Measurements from ENCODE around the gene IKBKG. TPM values are rescaled to one million over a fixed set of nuclear protein-coding genes. Genes with fewer than 3 reads are reported as not detected.
"Not testable (repeated sequence)": the region's sequence is repeated elsewhere in the genome, so short reads cannot be mapped to it uniquely, and the experiment has no call there.

Gene IKBKG, protein sequence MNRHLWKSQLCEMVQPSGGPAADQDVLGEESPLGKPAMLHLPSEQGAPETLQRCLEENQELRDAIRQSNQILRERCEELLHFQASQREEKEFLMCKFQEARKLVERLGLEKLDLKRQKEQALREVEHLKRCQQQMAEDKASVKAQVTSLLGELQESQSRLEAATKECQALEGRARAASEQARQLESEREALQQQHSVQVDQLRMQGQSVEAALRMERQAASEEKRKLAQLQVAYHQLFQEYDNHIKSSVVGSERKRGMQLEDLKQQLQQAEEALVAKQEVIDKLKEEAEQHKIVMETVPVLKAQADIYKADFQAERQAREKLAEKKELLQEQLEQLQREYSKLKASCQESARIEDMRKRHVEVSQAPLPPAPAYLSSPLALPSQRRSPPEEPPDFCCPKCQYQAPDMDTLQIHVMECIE
- total RNA-seq, result 47.7 and 47.9 TPM in 2 replicates

DNA sequence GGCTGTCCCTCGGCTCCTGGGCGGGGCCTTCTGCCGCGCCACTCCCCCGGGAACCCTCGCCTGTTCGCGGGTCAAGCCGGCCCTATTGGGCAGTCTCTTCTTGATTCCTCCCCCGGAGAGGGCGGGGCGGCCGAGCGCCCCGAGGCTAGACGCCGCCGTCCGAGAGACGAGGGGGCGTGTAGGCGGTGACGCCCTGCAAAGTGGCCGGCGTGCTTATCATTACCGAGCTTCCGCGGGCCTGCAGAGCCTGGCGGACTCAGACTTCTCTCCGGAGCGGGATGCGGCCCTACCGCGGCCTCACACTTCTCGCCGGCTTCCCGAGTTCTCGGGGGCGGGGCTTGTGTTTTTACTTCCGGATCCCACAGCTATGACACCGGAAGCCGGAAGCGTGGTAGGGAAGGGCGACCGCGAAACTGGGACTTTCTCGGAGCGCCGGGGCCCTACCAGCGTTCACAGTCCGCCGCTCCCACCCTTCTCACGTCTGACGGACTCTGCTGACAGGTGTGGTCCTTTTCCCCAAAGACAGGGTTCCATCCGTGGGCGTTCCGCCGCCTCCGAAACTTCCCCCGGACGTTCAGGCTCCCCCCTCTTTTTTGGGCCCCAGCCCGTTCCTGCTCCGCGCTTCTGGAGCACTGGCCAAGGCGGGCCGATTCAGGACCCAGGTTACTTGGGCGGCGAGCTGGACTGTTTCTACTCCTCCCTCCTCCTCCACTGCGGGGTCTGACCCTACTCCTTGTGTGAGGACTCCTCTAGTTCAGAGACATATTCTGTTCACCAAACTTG is at the start of gene IKBKG:
TSS of gene IKBKG (plus strand) at position 376 of the 783 bp plus-strand sequence. CDS start 4,383 bp downstream, outside the sequence.
- intact Hi-C loops (cut with micrococcal nuclease), result loop anchor here (1.0 kb wide), 7 partner anchors 31 to 823 kb away; partner anchors contain the start of genes ABCD1, BCAP31, DKC1 and FAM3A

DNA sequence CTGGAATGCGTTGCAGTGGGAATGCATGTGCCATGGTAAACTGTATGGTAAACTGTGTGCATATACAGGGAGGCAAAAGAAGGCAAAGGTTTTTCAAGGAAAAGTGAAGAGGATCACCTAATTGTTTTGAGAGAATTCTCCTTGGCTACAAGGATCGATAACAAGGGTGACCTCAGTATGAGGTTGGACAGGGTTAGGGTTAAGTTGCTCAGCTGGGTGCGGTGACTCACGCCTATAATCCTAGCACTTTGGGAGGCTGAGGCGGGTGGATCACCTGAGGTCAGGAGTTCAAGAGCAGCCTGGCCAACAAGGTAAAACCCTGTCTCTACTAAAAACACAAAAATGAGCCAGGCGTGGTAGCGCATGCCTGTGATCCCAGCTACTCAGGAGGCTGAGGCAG is 46.0 kb upstream of the IKBKG start:
- intact Hi-C loops (cut with micrococcal nuclease), result not testable (repeated sequence)

DNA sequence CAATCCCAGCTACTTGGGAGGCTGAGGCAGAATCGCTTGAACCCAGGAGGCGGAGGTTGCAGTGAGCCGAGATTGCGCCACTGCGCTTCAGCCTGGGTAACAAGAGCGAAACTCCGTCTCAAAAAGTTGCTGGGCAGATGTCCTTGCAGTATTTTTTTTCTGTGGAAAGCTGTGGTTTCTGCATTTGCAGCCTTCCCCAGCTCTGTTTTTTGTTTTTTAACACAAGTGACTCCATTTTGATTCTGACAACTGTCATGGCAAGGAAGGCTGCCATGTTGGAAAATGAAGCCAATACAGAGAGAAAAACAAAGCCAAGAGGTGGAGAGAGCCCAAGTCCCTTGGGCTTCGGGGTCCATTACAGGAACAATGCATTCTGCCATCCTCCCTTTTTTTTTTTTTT is 45.3 kb upstream of the IKBKG start:
- intact Hi-C loops (cut with micrococcal nuclease), result no loop called here

DNA sequence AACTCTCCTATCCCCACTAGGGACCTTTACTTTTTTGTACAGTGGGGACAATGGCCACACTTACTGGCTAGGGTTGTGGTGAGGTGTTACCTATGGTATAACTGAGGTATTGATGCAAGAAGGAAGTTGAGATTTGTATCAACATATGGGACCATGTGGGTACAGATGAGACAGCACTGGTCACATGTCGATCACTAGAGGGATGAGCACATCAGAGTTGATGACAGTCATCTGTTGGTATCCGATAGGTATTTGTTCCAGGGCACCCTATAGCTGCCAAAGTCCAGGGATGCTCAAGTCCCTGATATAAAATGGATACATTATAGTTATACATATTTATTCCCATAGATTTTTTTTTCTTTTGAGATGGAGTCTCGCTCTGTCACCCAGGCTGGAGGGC is 44.4 kb upstream of the IKBKG start:
- intact Hi-C loops (cut with micrococcal nuclease), result no loop called here

DNA sequence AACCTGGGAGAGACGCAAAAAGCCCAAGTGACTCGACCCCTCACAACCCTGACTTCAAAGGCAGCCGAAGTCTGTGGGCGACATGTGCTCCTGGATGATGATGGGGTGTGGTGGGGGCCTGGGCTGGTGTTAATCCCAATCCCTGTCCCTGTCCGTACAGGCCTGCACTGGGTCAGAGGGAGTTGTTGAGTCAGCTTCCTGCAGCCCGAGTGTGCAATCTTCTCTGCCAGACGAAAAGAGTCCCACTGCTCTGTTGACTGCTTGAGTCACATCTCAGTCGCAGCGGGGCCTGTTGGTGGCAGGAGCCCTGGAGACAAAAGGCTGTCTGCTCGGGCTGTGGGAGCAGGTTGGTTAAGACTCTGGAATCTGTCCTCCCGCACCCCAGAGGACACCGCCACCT is 41.7 kb upstream of the IKBKG start:
- intact Hi-C loops (cut with micrococcal nuclease), result no loop called here

DNA sequence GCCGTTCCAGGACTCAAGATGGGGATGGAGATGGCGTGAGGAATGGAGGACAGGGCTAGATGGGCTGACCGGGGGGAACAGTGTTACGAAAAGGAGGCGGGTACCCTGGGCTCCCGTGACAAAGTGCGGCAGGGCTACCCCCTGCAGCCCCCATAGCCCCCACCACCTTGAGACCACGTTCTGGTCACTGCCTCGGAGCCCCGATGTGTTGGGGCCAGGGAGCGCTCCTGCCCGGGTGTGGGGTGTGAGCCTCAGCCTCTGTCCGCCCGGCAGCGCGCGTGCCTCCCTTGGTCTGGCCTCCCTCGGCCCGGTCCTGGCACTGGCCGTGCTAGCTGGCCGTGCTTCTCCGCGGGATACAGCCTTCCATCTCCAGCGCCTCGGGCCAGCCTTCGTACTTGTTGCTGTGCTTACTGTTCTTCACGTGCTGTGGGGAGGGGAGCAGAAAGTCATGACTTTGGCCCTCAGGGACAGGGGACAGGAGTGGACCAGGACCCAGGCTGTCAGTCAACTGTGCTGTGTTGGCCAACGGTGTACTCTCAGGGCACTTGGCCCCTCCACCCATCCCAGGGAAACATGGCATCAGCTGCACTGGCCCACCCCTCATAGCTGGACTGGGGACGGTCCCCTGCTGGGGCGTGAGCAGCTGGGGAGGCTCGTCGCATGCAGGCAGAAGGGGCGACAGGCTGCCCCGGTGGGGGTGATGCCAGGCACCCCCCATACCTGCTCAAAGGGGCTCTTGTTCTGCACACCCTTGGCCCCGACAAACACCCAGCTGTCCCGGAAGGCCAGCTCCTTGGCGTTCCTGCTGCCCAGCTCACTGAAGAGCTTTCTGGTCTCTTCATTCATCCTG is 40.7 kb upstream of the IKBKG start:
- intact Hi-C loops (cut with micrococcal nuclease), result no loop called here

DNA sequence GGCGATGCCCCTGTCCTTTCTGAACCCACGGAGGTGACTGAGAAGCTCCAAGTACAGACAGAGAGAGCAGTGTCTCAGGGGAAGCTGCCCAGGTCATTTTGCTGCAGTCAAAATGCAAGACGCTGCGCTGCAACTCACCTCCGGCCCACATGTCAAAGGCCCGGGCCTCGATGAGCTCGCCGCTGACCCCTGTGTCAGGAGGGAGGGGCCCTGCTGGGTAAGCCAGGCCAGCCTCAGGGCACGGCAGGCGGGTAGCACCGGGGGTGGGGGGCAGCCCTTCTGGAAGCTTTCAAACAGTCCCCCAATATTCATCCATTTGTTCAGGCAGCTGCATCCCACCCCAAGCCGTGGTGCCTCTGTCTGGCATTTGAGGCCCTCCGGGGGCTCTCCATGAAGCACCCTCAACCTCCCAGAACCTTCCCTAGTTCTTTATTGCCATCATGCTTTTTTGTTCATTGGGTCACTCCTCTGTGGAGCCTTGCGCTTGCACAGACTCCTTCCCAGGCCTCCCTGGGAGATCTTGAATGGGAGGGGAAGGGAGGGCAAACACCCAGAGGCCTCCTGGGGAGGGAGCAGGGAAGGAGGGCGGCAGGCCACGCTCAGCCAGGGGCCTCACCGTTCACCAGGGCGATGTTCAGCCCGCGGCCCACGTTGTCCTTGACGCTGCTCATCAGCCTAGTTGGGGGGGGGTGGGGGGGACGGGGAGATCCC is 39.6 kb upstream of the IKBKG start:
- intact Hi-C loops (cut with micrococcal nuclease), result no loop called here

DNA sequence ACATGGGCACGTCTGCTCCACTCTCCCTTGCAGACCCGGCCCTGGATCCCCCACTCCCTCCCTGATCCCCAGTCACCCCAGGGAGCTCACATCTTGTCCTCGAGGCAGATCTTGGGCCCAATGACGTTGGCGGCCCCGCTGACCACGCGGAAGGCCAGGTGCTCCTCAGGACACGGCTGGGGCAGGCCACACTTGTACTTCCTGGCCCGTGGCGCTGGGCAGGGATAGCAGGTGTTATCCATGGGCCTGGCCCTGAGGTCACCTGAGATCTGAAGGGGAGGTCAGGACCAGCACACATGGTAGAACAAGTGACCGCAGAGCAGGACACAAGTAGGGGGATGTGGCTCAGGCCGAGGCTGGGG is 39.1 kb upstream of the IKBKG start:
- intact Hi-C loops (cut with micrococcal nuclease), result no loop called here

DNA sequence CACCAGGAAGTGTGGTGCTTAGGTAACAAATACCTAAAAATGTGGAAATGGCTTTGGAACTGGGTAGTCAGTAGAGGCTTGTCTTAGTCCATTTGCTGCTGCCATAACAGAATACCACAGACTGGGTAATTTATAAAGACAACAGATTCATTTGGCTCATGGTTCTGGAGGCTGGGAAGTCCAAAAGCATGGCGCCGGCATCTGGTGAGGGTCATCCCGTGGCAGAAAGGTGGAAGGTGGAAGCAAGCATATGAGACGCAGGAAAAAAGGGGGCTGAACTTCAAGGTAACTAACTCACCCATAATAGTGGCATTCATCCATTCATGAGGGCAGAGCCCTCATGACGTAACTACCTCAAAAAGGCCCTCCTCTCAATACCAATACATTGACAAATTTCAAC is 38.0 kb upstream of the IKBKG start:
- intact Hi-C loops (cut with micrococcal nuclease), result no loop called here

DNA sequence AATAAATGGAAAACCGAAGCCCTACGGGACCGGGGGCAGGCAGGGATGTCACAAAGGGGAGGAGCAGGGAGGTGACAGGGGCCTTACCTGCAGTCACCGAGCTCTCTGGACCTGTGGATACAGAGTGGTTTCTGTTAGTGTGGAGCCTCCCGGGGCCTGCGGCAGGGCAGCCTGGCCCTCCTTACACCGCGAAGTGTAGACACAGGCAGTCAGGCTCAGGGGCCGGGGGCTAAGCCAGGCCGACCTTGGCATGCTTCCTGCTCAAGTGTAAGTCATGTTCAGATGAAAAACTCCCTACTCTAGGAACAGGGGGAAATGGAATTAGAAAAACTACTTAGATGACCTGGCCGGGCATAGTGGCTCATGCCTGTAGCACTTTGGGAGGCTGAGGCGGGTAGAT is 35.7 kb upstream of the IKBKG start:
- intact Hi-C loops (cut with micrococcal nuclease), result loop anchor here (10.0 kb wide), 1 partner anchor 787 kb away; the partner anchor contains the start of genes ABCD1 and BCAP31

DNA sequence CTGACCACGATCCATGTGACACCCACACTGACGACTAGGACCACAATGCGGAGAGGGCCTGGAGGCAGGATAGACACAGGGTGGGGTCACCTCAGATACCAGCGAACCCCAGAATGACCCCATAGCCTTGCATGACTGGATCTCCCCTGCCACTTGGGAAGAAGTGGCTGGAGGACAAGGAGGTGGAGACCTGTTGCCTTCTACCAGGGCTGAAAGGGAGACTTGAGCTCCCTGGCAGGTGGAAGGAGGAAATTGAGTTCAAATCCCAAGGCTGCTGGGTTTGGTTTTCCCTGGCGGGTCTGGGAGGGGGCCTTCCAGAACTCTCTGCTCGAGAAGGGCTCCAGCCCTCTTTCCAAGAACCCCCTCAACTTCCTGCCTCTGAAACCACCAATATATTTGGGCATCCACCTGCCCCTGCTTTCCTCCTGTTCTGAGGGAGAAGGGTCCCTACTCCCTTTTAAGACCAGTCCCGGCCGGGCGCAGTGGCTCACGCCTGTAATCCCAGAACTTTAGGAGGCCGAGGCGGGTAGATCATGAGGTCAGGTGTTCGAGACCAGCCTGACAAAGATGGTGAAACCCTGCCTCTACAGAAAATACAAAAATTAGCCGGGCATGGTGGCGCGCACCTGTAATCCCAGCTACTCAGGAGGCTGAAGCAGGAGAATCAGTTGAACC is 34.4 kb upstream of the IKBKG start:
- intact Hi-C loops (cut with micrococcal nuclease), result loop anchor here (10.0 kb wide), 1 partner anchor 788 kb away; the partner anchor contains the start of genes ABCD1 and BCAP31

DNA sequence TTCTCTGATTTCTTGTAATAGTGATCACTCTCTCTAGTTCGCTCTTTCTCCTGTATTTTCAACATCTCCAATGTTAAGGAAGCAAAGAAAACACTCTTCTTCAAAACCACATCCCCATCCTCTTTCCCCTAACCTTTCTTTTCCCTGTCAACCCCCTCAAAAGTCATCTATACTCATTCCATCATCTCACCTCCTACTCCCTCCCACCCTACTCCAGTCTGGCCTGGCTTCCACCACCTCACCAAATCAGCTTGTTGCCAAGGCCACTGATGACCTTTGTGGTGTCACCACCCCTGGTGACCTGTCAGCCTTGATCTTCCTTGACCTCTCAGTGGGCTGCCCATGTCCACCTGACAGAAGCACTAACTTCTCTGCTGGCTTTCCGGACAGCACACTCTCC is 33.7 kb upstream of the IKBKG start:
- intact Hi-C loops (cut with micrococcal nuclease), result loop anchor here (10.0 kb wide), 1 partner anchor 789 kb away; the partner anchor contains the start of genes ABCD1 and BCAP31

DNA sequence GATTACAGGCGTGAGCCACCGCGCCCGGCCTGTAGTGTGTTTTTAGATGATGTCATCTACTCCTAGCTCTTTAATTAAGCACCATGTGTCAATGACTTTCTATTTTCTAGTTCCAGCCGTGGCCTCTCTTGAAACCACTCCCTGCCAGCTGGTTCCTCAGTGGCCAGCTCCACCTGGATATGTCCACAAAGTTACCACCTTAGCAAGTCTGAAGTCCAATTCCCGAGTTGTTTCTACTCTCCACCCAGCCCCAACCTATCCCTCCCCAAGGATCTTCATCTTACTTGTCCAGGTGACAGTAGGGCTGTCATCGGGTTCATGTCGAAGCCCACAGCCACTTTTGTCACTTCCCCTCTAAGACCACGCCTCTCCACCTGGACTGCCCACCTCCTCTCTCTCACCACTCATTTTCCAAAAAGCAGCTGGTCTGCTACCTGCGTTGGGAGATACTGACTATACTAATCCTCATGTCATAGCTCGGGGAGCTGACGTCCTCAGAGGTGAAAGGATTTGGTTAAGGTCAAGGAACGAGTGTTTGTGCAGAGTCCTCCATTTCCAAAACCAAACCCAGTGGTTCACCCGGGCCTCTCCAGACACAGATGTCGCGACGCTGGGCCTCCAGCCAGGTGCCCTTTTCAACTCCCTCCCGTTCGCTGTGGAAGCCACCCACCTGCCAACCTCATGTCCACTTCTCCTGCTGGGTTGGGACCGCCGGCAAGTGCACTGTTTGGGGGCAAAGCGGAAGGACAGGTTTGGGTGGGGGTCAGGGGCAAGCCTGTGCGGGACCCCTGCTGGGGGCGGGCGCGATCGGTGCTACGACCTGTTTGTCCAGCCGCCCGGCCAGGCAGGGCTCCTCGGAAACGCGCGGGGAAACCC is 32.1 kb upstream of the IKBKG start:
- intact Hi-C loops (cut with micrococcal nuclease), result loop anchor here (5.0 to 10.0 kb wide), 5 partner anchors 73 to 791 kb away; partner anchors contain the start of genes ABCD1, BCAP31, FAM50A and HCFC1

DNA sequence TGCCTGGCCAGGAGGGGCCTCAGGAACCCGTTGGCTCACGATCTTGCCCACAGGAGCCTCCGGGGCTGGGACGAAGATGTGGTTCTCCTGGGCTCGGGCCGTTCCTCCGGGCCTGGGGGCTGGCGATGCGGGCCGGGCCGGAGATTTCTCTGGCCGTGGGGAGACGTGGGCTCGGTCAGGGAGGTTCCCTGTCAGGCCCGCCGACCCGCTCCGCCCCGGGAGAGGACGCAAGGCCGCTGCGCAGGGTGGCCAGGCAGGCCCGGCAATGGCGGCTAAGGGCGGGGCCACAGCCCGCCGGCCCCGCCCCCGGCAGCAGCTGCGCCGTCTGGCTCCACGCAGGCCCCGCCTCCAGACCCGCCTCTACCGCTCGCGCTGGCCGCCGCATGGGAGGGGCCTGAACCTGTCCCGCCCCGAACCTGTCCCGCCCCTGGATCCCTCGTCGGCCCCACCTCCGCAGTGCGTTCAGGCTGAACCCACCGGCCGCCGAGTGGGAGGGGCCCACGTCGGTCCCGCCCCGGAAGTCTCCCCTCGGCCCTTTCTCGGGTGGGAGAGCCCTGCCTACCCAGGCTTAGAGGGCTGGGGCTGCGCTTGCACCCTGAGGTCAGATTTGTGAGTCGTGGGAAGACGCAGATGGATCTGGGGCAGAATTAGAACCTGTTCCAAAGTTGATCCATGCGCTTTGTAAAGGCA is 31.3 kb upstream of the IKBKG start, which contains the start of gene FAM3A:
TSS of gene FAM3A (minus strand) at position 267 of the 690 bp plus-strand sequence. CDS start 460 bp downstream, outside the sequence.
- intact Hi-C loops (cut with micrococcal nuclease), result loop anchor here (1.0 to 10.0 kb wide), 10 partner anchors 26 to 791 kb away; partner anchors contain the start of genes ABCD1, ATP6AP1, BCAP31 and FAM50A

DNA sequence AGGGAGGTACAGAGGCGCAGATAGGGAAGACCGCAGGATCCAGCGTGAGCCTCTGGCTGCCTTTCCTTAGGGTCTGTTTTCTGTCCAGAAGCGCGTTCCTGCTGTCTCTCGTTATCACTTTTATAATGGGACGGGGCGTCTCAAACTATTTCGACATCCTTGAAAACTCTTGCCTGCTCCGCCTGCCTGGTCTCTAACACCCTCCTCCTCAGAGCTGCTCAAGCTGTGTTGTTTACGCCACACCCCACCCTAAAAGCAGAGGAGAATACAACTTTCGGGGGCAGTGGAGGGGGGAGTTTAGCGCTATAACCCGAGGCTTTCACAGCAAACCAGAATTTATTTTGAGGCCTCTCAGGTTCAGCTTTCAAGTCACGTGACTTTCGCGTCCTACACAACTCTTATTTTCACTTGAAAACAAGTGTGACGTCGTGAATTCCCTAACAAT is 30.7 kb upstream of the IKBKG start:
- intact Hi-C loops (cut with micrococcal nuclease), result loop anchor here (1.0 to 10.0 kb wide), 10 partner anchors 26 to 792 kb away; partner anchors contain the start of genes ABCD1, ATP6AP1, BCAP31 and FAM50A

DNA sequence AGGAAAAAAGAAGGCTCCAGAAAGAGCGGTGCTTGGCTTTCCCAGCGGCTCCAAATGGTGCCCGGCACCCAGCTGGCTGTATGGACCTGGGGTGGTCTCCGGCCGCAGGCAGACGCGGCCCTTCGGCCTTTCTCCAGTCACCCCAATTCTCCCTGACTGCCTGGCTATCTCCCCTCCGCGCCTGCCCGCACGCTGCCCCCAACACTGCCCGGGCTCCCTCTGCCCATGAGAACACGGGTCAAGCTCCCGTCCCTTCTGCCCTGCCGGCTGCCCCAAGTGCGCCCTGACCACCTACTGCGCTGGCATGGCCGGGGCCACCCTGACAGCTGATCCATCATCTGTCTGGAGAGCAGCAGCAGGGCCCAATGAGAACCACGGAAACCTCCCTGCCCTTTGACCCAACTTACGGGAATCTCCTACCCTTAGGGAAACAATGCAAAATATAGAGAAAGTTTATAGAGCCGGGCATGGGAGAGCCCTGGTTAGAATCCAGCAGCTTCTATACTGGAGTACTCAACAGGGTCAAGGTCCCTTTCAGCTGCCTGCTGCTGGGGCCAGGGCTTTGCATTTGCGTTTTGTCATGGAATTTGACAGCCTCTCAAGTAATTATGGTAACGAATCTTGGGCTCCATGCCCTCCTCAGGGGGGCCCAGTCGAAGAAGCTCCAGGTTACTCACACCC is 30.2 kb upstream of the IKBKG start:
- intact Hi-C loops (cut with micrococcal nuclease), result loop anchor here (5.0 to 10.0 kb wide), 5 partner anchors 75 to 792 kb away; partner anchors contain the start of genes ABCD1, BCAP31, FAM50A and HCFC1

DNA sequence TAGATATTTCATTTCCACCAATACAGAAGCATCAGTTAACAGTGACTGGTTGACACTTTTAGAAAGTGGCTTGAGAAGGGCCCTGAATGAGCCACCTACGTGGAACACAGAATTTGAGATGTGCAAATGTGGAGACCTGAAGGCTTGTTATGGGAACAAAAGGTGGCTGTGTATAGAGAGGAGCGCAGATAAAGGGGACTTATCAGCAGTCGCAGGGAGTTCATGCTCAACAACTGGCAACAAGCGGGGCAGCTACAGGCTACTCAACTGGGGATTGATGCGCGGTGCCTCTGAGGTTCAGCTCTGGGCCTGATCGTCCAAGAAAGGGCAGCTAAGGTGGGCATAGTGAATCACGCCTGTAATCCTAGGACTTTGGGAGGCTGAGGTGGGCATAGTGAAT is 28.0 kb upstream of the IKBKG start:
- intact Hi-C loops (cut with micrococcal nuclease), result loop anchor here (5.0 to 10.0 kb wide), 5 partner anchors 77 to 795 kb away; partner anchors contain the start of genes ABCD1, BCAP31, FAM50A and HCFC1

Data from T-helper 1 cell treated with Interleukin-12 subunit alpha and Interleukin-12 subunit beta and Interleukin-4 antibody, amounts not matched to agents 30 ng/mL and 1 ng/mL, for 36 hours (primary cell).